RWPE1 (cell line): ENCODE measurements around the gene SPARC.

Experiments
- CTCF ChIA-PET: fragments of 350-600 bp; sonication (Branson Sonifier 250); formaldehyde crosslinking; extraction: SDS; loops from one replicate; lab custom pipeline; 2021; lab: Yijun Ruan, JAX
- POLR2A ChIA-PET: fragments of 400-600 bp; formaldehyde crosslinking; extraction: SDS; loops from one replicate; lab custom pipeline; 2020; ENCODE audit warnings: antibody characterized with exemption; ENCODE audit not compliant: low non-redundant PET; lab: Yijun Ruan, JAX
- DNase-seq: peaks from one replicate; pipeline ENCODE4 v3.0.0; 2012; ENCODE audit warnings: low spot score
- H3K27ac ChIP-seq: fragments of 450-650 bp; 2 replicates; pipeline ENCODE4 v1.5.1; 2017
- TF ChIP-seq, protein P1 (sequence below): fragments of 450-650 bp; conservative IDR thresholded peaks from 2 replicates; pipeline ENCODE4 v1.5.1; 2017; ENCODE audit warnings: low read depth, mild to moderate bottlenecking

Gene SPARC

GRCh38 chr5:151622367-151623088 lies 64.2 kb downstream of the SPARC start:
- TF ChIP-seq, protein P1, sequence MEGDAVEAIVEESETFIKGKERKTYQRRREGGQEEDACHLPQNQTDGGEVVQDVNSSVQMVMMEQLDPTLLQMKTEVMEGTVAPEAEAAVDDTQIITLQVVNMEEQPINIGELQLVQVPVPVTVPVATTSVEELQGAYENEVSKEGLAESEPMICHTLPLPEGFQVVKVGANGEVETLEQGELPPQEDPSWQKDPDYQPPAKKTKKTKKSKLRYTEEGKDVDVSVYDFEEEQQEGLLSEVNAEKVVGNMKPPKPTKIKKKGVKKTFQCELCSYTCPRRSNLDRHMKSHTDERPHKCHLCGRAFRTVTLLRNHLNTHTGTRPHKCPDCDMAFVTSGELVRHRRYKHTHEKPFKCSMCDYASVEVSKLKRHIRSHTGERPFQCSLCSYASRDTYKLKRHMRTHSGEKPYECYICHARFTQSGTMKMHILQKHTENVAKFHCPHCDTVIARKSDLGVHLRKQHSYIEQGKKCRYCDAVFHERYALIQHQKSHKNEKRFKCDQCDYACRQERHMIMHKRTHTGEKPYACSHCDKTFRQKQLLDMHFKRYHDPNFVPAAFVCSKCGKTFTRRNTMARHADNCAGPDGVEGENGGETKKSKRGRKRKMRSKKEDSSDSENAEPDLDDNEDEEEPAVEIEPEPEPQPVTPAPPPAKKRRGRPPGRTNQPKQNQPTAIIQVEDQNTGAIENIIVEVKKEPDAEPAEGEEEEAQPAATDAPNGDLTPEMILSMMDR, result no peak
- CTCF ChIA-PET, result interaction anchor here (0.6 kb wide), 2 partner anchors 26 to 55 kb away, joined by 3 to 5 read pairs; no protein-coding TSS in a partner anchor
- H3K27ac ChIP-seq, result peak overlapping the region; percentile 98
- no peak for DNase-seq
- POLR2A ChIA-PET, result no interaction called here

GRCh38 chr5:151620461-151620840 lies 66.3 kb downstream of the SPARC start:
- H3K27ac ChIP-seq, result peak overlapping the region; percentile 98
- ChIA-PET CTCF (interaction anchor here (0.7 to 3.9 kb wide), 5 partner anchors 15 to 38 kb away, joined by 3 to 18 read pairs (median 4); no protein-coding TSS in a partner anchor), POLR2A (interaction anchor here (0.6 to 1.7 kb wide), 4 partner anchors 17 to 50 kb away, joined by 3 to 9 read pairs (median 4); no protein-coding TSS in a partner anchor)
- DNase-seq, result no peak
- TF ChIP-seq, protein P1, result no peak

DNA sequence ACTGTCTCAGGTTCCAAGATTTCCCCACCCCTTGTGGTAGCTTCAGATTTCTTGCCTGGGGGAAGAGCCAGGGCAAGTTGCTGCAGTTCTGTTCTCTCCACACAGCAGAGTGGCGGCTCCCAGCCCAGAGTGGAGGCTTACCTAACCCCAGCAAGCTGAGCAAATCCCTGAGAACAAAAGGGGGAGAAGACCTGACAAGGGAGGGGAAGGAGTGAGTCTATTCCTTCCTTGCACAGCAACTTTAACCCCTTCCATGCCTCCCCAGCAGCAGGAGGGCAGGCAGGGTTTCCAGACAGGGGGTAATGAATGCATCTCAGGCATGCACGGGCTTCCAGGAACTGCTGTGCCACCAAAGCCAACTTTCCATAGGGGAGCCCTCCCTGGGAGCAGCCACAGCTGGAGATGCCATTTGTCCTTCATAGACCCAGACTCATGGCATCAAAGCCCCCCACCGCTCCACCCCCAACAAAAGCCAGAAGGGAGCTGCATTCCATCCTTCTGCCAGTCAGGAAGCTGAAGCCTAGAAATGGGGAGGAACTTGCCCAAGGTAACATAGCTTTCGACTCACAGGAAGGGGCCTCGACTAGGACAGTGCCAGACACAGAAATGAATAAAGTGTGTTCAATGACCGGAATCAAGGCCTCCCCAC lies 66.8 kb downstream of the SPARC start:
- ChIA-PET CTCF (interaction anchor here (0.5 to 3.9 kb wide), 9 partner anchors 15 to 120 kb away, joined by 3 to 18 read pairs (median 3); no protein-coding TSS in a partner anchor), POLR2A (interaction anchor here (0.5 to 1.7 kb wide), 9 partner anchors 12 to 207 kb away, joined by 3 to 10 read pairs (median 4); no protein-coding TSS in a partner anchor)
- peak; percentile 90 for DNase-seq
- peak overlapping the region; percentile 98 for H3K27ac ChIP-seq
- TF ChIP-seq, protein P1, result no peak

DNA sequence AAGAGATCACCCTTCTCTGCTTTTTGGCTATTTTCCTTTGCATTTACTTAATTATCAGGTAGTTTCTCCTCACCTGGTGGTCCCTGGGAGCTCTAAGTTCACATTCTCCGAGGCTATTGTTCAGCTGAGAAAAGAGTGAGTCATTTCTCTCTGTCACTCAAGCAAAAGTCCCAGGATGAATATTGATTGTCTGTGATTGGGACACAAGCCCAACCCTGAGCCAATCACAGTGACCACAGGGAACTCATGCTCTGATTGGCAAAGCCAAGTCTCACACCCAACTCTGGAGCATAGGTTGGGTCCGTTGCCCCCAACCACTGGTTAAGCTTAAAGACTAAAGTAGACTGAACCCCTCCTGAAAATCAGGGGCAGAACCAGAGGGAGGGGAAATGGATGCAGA lies 67.8 kb downstream of the SPARC start:
- TF ChIP-seq, protein P1, result no peak
- peak overlapping the region; percentile 98 for H3K27ac ChIP-seq
- ChIA-PET CTCF (interaction anchor here (0.5 to 3.9 kb wide), 5 partner anchors 18 to 121 kb away, joined by 3 to 18 read pairs (median 6); no protein-coding TSS in a partner anchor), POLR2A (interaction anchor here (0.6 to 1.7 kb wide), 4 partner anchors 32 to 153 kb away, joined by 4 to 7 read pairs (median 4); partner anchors contain the start of gene G3BP1)
- no peak for DNase-seq

DNA sequence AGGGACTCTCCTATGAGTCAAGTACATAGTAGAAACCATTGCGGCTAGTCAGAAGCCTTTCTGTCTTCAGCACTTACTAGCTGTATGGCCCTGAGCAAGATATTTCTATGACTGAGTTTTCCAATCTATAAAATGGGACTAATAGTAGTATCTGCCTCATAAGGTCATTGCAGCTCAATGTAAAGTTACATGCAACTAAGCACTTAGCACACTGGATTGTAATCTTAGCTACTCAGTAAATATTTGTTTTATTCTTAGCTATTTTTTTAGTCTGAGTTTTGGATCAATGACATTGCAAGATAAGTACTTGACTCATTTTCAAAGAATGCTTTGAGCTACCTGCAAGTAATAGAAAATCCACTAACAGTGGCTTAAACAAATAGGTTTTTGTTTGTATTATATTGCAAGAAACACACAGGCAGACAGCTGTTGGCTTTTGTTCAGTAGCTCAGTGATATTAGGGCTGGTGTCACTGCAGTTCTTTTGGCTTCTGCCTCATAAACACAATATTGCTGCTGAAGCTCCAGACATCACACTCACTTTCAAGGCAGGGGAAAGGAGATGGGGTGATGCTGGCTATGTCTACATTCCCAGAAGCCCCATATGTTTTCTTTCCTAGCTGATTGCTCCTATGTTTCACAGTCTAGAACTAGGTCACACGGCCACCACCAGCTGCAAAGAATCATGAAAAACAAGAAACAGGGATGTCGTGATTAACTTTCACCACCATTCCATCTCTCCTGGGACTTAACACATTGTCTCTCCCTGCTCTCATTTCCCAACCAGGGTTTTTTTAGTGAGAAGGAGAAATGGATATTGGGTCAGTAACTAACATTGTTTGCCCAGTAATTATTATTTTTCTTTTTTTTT lies 68.6 kb downstream of the SPARC start:
- DNase-seq, result no peak
- no peak overlapping the region for H3K27ac ChIP-seq
- ChIA-PET POLR2A (interaction anchor here (0.6 to 1.7 kb wide), 7 partner anchors 20 to 542 kb away, joined by 3 to 7 read pairs (median 3); partner anchors contain the start of gene FAT2), CTCF (interaction anchor here (0.6 to 3.9 kb wide), 4 partner anchors 34 to 133 kb away, joined by 6 to 18 read pairs (median 9); no protein-coding TSS in a partner anchor)
- TF ChIP-seq, protein P1, result no peak
